ENCODE data around the gene TMED10.
"Not testable (repeated sequence)": the region's sequence is repeated elsewhere in the genome, so short reads cannot be mapped to it uniquely, and the experiment has no call there.

Gene TMED10

DNA sequence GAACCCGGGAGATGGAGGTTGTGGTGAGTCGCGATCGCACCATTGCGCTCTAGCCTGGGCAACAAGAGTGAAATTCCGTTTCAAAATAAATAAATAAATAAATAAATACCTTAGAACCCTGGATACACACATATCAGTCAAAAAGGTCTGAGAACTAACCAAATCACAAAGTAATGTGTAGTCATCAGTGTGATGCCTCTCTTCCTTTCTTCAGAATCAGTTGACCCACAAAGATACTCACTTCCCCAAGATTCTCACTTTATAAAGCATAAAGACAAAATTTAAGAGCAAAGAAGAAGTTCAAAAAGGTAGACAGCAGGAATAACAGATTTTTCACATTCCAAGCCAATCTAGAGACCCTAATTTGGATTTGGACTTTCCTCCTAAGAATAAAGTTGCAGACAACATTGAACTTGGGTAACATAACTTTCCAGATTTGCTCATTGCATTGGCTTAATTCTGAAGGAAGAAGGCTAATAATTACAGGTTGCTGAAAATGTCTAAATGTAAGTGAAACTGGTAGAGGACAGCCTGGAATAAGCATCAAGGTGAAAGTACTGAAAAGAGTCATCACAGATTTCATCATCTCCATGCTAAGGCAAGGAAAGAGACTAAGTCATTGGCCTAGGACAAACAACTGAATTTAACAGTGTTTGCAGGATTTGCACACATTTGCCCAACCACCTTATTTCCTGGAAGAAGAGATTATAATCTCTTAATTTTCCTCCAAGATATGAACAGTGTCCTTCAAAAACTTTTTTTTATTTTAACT lies 17.4 kb downstream of the TMED10 start:
- DNase-seq (ENCODE audit: low spot score) = no peak

DNA sequence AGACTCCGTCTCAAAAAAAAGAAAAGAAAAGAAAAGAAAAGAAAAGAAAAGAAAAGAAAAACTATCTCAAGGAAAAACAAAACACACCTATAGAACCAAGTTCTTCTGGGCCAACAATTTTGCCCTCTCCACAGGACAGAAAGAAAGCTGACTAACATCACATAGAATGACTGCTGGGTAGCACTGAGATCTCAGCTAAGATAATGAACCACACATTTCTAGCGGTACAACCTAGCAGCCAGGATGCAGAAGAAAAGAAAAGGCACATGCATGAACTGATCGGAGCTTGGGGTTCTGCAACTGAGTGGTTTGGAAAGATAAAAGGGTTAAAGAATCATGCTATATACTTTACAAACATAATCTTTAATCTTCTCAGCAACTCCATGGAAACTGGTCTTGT lies 19.5 kb downstream of the TMED10 start:
- DNase-seq (ENCODE audit: low spot score) = no peak

DNA sequence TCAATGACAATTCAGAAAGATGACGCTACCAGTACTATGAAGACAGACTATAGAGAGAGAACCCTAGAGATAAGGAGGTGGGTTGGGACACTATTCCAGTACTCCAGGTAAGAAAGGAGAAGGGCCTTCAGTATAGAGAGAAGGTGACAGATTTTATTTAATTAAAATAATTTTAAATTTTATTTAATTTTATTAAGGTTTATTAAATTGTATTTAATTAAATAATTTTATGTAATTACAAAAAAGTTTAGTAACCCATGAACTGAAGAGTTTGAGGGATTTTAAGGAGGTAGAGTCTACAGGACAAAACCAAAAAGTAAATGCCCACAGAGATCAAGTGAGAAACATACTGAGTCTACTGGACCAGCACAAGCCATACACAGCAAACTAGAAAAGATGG lies 20.3 kb downstream of the TMED10 start:
- DNase-seq (ENCODE audit: low spot score) = no peak

DNA sequence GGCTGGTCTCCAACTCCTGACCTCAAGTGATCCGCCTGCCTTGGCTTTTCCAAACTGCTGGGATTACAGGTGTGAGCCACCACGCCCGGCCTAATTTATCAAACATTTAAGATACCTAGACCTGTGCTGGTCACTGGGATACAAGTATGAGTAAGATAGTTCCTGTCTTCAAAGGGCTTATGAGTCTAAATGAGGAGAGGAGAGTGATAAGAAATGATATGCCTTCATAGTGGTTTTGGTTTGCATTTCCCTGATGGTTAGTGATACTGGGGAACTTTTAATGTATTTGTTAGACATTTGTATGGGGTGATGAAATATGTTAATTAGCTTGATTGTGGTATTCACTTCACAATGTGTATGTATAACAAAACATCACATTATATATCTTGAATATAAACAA lies 21.2 kb downstream of the TMED10 start:
- no peak for DNase-seq (ENCODE audit: low spot score)

DNA sequence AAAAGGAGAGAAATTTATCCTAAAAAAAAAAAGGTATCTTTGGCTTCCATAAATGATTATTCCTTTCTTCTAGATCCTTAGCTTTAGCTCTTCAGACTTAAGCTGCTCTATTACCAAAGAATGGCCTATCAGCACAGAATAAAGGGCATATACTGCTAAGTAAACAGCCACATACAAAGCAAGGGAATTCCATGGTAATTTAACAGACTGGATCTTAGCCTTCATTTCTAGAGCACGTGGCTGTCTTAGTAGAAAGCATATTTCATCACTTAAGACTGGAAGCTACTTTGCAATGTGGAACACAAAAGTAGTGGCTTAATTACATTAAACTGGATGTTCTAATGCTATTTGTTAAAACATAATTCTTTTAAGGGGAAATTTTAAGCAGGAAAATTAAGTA lies 23.1 kb downstream of the TMED10 start:
- DNase-seq (ENCODE audit: low spot score) = no peak

DNA sequence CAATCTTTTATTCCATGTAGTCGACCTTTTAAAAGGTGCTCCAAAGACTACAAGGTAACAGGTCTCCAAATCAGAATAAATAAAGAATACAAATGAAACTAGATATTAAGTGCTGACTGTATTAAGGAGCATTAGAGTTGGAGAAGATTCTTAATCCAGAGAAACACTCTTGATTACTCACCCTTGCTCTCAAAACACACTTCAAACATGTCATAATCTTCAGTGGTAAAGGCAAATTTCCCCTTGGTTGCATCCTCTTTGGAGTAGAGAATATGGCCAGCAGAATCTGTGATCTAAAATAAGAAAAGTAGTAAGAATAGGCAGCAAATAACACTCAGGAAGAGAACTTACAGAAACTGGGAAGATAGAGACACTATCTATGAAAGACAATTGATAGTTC lies 24.6 kb downstream of the TMED10 start:
- no peak for DNase-seq (ENCODE audit: low spot score)

DNA sequence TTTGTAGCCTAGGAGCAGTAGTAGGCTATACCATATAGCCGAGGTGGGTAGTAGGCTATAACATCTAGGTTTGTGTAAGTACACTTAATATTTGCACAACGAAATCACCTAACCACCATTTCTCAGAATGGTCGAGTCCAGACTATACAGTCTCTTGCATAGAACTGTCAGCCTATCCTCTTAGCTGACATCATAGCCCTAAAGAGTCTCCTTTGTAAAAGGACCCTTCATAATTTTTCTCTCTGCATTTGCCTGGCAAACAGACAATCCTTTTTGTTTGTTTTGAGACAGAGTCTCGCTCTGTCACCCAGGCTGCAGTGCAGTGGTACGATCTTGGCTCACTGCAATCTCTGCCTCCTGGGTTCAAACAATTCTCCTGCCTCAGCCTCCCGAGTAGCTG lies 25.8 kb downstream of the TMED10 start:
- not testable (repeated sequence) for DNase-seq (ENCODE audit: low spot score)

DNA sequence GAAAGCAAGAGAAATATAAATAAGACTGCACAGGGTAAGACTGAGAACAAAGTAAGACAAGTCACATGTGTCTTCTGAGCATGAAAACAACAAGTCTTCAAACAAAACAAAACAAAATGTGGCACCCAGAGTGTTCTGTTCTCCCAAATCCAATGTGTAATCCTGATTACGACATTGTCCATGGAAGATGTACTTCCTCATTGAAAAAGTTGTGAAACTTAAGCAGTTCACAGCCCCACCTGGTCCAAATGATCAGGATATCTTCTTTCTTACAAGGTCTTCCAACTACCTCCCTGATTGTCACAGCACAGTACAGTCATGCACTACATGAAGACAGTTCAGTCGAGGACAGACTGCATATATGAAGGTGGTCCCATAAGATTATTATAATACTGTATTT lies 26.3 kb downstream of the TMED10 start:
- DNase-seq (ENCODE audit: low spot score) = no peak

DNA sequence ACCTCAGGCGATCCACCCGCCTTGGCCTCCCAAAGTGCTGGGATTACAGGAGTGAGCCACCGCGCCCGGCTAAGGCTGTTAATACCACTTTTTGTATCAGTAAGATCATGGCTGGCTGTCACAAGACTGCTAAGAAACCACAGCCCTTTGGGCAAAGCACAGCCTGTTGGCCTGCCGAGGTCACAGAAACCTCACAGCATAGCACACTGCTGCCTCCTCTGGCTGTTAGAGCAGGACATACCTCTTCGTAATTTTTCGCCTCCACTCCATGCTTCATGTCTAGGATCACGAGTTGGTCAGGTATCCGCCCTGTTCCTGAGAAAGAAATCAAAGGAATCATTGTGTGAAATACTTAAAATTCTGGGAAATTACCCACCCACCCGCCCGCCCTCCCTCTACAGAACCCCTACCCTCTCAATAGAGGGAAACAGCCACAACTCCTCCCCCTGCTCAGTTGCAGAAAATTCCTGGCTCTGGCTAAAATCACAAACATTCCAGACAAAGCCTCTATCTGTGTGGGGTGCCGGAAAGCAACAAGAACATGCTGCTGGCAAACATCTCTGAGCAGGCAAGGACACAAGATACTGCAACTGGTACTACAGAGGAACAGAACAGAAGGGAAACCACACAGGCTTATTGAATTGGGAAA lies 28.9 kb downstream of the TMED10 start:
- DNase-seq (ENCODE audit: low spot score) = no peak

DNA sequence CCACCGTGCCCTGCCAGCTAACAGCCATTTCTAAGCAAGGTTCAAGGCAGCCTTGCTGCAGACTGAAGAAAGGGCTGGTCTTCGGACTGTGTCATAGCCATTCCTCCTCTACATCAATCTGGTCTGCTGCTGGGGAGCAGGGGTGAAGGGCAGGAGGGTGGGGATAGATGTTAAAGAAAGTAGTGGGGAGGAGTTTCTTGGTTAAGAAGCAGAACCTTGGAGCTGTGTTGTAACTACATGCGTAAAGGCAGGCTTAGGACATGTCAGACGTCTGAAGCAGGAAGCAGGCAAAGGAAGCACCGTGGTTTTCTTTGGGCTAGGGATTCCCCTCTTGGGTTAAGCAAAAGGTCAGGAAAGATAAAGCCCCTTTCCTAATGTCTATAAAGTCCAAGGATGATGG lies 31.5 kb downstream of the TMED10 start:
- DNase-seq (ENCODE audit: low spot score) = no peak

DNA sequence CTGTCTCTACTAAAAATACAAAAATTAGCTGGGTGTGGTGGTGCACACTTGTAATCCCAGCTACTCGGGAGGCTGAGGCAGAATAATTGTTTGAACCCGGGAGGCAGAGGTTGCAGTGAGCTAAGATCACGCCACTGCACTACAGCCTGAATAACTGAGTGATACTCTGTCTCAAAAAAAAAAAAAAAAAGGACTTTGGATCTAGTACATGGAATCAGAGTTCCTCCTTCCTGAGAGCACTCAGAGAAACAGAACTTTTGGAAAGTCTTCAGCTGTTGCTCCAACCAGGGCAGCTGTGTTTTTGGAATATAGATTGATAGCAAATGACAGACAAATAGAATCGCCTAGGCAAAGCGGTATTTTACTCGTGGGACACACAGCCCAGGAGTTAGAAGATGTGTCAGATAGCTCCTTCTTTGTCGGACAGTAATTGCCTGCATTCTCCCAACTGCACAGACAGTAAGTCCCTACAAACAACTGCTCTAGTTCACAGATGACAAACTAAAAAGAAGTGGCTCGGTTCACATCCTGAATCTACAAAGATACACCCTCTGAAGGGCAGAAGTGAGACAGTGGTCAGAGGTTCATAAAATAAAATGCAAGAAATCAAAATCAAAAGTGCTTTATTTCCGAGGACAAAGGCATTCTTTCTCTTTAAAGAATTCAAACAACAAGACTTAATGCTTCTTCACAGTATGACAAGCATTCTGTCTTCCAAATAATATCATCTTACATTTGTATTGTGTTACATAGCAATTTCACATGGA lies 32.5 kb downstream of the TMED10 start:
- no peak for DNase-seq (ENCODE audit: low spot score)

DNA sequence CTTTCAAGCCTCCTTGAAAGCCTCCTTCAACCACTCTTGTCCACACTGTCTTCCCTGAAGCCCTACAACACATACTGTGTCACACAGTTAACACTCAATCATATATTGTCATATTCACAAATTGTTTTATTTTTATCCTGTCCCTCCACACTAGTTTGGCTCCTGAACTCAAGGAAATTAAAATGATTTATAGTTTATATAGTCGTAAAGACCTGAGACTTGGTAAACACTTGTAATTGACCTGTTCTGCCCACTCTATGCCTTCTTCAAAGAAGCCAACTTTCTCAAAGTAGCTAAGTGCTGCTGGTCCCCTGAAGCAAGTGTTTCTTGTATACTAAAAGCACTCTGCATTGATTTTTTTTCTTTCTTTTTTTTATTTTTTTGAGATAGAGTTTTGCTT lies 33.9 kb downstream of the TMED10 start:
- no peak for DNase-seq (ENCODE audit: low spot score)

DNA sequence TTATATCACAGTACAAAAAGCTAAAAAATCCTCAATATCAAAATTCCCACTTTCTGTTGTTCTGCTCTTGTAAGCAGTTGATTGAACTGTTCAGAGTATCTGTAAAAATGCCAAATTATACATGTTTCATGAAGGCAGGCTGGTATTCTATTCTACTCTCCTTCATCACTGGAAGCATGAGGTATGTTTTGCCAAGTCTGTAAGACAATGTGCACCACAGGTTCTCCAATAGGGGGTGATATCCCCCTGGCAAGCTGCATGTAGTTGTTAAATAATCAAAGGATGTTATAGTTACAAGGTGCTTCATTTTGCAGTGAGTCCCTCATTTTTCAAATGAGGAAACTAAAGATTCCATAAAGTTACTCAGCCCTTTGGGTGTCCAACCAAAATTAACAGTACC lies 34.4 kb downstream of the TMED10 start:
- no peak for DNase-seq (ENCODE audit: low spot score)

DNA sequence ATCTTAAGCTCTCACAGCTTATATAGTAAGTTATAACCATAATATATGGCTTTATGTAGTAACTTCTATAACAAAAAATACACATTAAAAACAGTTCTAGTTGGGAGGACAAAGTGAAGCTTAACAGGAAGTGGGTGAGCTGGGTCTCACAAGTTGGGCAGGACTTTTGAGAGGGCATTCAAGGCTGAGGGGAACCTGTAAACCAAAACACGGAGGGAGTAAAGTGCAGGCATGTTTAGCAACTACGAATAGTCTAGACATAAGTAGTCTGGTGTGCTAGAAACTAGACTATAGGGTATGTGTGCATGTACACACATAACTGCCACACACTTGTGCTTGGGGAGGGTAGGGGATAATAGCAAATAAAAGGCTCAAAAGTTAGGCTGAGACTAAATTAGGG lies 35.4 kb downstream of the TMED10 start:
- DNase-seq (ENCODE audit: low spot score) = no peak

DNA sequence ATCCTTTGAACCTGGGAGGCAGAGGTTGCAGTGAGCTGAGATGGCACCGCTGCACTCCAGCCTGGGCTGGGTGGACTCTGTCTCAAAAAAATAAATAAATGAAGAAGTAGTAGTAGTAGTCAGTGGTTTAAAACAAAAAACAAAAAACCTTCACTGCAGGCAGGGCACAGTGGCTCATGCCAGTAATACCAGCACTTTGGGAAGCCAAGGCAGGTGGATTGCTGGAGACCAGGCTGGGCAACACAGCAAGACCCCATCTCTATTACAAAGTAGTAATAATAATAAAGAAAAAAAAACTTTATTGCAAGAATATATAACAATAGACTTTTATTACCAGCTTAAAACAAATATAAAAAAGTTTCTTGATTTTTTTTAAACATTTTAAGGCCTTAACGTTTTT lies 35.8 kb downstream of the TMED10 start:
- DNase-seq (ENCODE audit: low spot score) = no peak

DNA sequence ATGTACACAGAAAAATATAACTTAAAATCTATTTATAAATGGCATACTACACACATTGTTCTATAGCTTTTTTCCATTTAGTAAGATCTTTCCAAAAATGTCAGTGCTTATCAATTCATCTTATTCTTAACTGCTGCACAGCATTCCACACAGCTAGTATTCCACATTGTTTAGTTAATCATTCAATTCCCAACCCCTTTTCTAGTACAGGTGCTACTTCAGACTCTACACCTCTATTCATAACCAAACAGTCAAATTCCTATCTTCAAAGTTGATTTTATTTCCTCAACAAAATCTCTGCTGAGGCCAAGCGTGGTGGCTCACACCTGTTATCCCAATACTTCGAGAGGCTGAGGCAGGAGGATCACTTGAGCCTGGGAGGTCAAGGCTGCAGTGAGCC lies 37.2 kb downstream of the TMED10 start:
- DNase-seq (ENCODE audit: low spot score) = no peak

DNA sequence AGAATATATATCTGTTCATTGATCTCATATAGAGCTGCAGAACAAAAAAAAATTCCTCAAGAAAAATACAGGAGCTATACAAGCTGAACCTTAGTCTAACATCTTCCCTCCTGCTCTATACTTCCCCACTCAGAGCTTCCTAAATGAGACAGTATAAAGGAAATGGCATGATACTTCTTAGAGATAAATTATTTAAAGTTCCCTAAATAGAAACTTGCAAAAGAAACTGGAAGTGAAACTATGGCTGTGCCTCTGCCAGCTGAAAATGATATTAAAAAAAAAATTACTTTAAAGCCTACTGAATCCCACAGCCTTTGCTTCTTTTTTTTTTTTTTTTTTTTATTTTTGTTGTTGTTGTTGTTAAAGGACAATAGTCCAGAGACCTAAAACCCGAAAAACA lies 37.9 kb downstream of the TMED10 start:
- DNase-seq (ENCODE audit: low spot score) = peak; percentile 42

DNA sequence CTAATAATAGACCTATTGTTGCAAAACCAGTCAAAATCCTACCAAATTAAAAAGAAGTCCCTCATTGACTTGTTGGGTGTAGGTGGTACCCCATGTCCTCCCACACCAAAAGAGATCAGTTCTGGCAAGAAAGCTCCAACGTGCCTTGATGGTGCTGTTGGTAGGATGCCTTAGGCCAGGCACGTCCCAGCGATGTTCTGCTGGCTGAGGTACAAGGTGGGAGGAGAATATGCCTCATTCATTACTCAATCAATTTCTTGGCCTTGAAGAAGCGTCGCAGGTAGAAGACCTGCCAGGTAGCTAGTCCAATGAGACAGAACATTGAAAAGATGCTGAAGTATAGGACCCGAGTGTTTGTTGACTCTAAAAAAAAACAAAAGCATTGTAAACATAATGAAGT lies 41.8 kb downstream of the TMED10 start:
- no peak for DNase-seq (ENCODE audit: low spot score)

DNA sequence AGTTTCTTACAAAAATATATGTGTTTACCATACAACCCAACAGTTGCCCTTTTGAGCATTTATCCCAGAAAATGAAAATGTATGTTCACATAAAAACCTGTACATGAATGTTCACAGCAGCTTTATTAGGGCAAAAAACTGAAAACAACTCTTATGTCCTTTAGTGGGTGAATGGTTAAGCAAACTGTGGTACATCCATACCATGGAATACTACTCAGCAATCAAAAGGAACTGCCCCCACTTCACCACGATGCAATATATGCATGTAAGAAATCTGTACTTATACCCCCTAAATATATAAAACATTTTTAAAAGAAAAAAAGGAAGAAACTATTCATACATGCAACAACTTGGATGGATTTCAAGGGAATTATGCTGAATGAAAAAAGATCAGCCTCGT lies 42.8 kb downstream of the TMED10 start:
- DNase-seq (ENCODE audit: low spot score) = no peak

DNA sequence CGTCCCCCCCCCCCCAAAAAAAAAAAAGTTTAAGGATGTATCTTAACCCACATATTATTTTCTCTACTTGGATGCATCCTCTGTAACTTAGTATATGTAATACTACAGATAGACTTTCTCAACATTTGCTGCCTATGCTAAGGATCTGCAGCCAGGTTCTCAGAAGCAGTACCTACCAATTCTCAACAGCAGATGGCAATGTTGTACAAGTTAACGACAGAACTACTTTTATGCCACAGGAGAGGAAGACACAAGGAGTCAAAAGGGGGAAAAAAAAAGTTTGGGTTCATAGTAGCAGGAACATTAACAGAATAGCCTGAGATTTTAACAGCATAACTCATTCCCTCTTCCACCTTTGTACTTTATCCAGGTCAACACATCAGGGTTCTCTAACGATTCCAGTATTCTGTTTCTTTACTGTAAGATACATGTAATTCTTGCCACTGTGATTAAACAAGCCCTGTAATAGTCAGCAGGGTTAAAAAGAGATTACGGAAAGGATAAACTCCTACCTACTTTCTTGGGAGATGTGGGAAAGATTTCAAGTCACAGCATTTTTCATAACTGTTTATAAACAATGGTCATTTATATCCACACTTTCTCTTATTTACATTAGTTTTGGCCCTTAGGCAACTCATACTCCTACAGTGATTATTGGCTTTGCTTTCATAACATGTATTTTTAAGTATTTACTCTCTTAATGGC lies 43.9 kb downstream of the TMED10 start:
- DNase-seq (ENCODE audit: low spot score) = peak; percentile 57

DNA sequence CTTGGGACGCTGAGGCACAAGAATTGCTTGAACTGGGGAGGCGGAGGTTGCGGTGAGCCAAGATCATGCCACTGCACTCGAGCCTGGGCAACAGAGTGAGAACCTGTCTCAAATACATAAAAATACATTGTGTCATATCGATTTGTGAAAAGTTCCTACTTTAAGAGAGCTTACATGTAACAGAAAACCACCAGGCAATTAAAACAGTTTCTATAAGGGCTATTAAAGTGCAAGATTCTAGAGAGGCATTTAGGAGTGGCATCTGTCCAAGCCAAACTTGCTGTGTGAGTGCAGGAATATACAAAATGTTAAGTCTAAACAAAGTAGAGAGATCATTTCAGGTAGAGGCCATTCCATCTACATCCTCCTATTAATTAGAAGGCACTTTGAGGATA lies 47.8 kb downstream of the TMED10 start:
- no peak for DNase-seq (ENCODE audit: low spot score)

DNA sequence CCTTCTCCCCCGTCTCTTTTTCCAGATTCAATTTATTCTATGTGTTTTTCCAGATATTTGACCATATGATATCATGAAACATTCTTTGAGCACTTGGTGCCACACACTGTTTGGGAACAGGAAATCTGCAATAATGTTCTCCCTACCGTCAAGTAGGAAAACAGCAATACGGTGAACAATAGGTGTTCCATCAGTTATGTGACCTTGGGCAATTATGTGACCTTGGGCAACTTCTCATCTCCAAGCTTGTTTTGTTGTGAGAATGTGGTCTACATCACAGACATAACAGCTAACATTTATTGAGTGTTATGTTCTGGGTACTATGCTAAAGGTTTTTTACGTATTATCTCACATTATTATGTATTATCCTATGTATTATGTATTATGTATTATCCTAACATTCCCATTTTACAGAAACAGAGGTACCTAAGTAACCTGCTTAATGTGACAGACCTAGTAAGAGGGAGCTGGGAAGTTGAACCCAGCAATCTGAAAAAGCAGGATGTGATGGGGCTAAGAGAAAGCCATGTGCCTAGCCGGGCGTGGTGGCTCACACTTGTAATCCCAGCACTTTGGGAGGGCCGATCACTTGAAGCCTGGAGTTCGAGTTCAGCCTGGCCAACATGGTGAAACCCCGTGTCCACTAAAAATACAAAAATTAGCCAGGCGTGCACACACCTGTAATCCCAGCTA lies 48.4 kb downstream of the TMED10 start:
- no peak for DNase-seq (ENCODE audit: low spot score)

All from germinal center (tissue), 1 donor.